Measurements from ENCODE around the gene MITF.

Gene MITF

GRCh38 chr3:69842351-69842750, 103.1 kb downstream of the MITF start:
- DNase-seq = no peak

GRCh38 chr3:69842789-69843188, 103.5 kb downstream of the MITF start:
- DNase-seq = no peak

- DNase-seq = no peak
These were observed 105.4 kb downstream of the MITF start for GRCh38 chr3:69844706-69845105.

- DNase-seq = no peak
These were observed 108.0 kb downstream of the MITF start for GRCh38 chr3:69847303-69847702.

GRCh38 chr3:69848113-69848512, 108.8 kb downstream of the MITF start:
- DNase-seq = no peak

GRCh38 chr3:69850849-69851248, 111.6 kb downstream of the MITF start:
- no peak for DNase-seq

GRCh38 chr3:69853027-69853426, 113.8 kb downstream of the MITF start:
- DNase-seq = no peak

- DNase-seq = peak; percentile 64
These were observed 116.3 kb downstream of the MITF start for GRCh38 chr3:69855436-69856162.

GRCh38 chr3:69856965-69857705, 117.9 kb downstream of the MITF start:
- peak; percentile 48 for DNase-seq

GRCh38 chr3:69861556-69861955, 122.3 kb downstream of the MITF start:
- DNase-seq = no peak

GRCh38 chr3:69864141-69864540, 124.9 kb downstream of the MITF start:
- DNase-seq = no peak

GRCh38 chr3:69864766-69865165, 125.5 kb downstream of the MITF start:
- DNase-seq = no peak

- DNase-seq = peak; percentile 72
These were observed 126.8 kb downstream of the MITF start for GRCh38 chr3:69865925-69866679.

GRCh38 chr3:69866988-69867720, 127.9 kb downstream of the MITF start:
- no peak for DNase-seq

- DNase-seq = no peak
These were observed 128.8 kb downstream of the MITF start for GRCh38 chr3:69867941-69868505.

- DNase-seq = no peak
These were observed 129.7 kb downstream of the MITF start for GRCh38 chr3:69868841-69869420.

- no peak for DNase-seq
These were observed 130.4 kb downstream of the MITF start for GRCh38 chr3:69869643-69870042.

GRCh38 chr3:69871251-69871650, 132.0 kb downstream of the MITF start:
- no peak for DNase-seq

GRCh38 chr3:69871868-69872267, 132.6 kb downstream of the MITF start:
- no peak for DNase-seq

- DNase-seq = no peak
These were observed 133.6 kb downstream of the MITF start for GRCh38 chr3:69872783-69873378.

GRCh38 chr3:69876073-69876472, 136.8 kb downstream of the MITF start:
- DNase-seq = no peak

GRCh38 chr3:69878254-69878653, 139.0 kb downstream of the MITF start:
- no peak for DNase-seq
